GM21381 (cell line): ENCODE results near the gene CORO7.
A peak's percentile ranks its signal among the peaks of the same experiment; 100 is the strongest.
"Not testable (repeated sequence)": the region's sequence is repeated elsewhere in the genome, so short reads cannot be mapped to it uniquely, and the experiment has no call there.

Experiments used
- ATAC-seq: cut with Tn5 transposase; IDR thresholded peaks from one replicate; pipeline ENCODE4 v1.9.1; 2021; ENCODE audit warnings: mild to moderate bottlenecking, moderate library complexity; ENCODE audit not compliant: unreplicated experiment

CORO7 gene

GRCh38 chr16:4358831-4359561 lies 57.4 kb downstream of the CORO7 start:
- ATAC-seq: no peak

- no peak for ATAC-seq
Observed at GRCh38 chr16:4358236-4358635, 58.2 kb downstream of the CORO7 start.

- ATAC-seq: no peak
Observed at GRCh38 chr16:4356820-4357219, 59.6 kb downstream of the CORO7 start.

- no peak for ATAC-seq
Observed at GRCh38 chr16:4354512-4355409, 61.6 kb downstream of the CORO7 start.

- no peak for ATAC-seq
Observed at GRCh38 chr16:4353675-4354074, 62.7 kb downstream of the CORO7 start.

- ATAC-seq: no peak
Observed at GRCh38 chr16:4352843-4353242, 63.6 kb downstream of the CORO7 start.

GRCh38 chr16:4351880-4352279 lies 64.5 kb downstream of the CORO7 start:
- ATAC-seq: no peak

- peak; percentile 82 for ATAC-seq
Observed at GRCh38 chr16:4350787-4351659, 65.4 kb downstream of the CORO7 start, which contains the start of gene PAM16. Gene PAM16 (minus strand): TSS chr16:4351321. CDS start chr16:4351234, 87 bp downstream.

GRCh38 chr16:4350365-4350786 lies 66.0 kb downstream of the CORO7 start:
- no peak for ATAC-seq

- ATAC-seq: no peak
Observed at GRCh38 chr16:4349332-4349731, 67.1 kb downstream of the CORO7 start.

- no peak for ATAC-seq
Observed at GRCh38 chr16:4347765-4348509, 68.5 kb downstream of the CORO7 start.

GRCh38 chr16:4347010-4347409 lies 69.4 kb downstream of the CORO7 start:
- no peak for ATAC-seq

GRCh38 chr16:4345836-4346781 lies 70.3 kb downstream of the CORO7 start:
- no peak for ATAC-seq

- no peak for ATAC-seq
Observed at GRCh38 chr16:4344983-4345835, 71.2 kb downstream of the CORO7 start.

GRCh38 chr16:4344300-4344982 lies 72.0 kb downstream of the CORO7 start:
- ATAC-seq: not testable (repeated sequence)

- ATAC-seq: no peak
Observed at GRCh38 chr16:4342866-4343744, 73.3 kb downstream of the CORO7 start.

GRCh38 chr16:4341250-4341649 lies 75.1 kb downstream of the CORO7 start:
- ATAC-seq: no peak
